ENCODE data around the gene PCDH9.
"Not testable (repeated sequence)": the region's sequence is repeated elsewhere in the genome, so short reads cannot be mapped to it uniquely, and the experiment has no call there.

The PCDH9 gene

DNA sequence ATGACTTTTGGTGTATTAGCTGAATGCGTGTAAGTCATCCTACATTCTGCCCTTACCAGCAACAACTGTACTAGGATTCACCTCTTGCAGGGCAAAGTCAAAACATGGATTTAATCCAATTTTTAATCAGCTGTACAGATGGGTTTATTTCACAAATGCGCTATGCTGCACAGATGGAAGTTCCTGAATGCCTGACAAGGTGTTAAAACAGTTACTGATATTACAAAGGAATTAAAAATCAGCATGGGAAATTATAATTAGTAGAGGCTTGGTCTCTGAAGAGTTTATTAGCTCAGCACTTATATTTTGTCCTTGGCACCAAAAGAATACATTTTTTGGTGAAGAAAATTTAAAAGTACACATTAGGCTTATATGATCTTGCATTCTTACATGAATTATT is 448.9 kb downstream of the PCDH9 start:
- Histone ChIP-seq H3K9me3 (ENCODE audit: control insufficient read depth in 1 of 2, low read length in 2 of 2) (no peaks in the 10 kb centered on the region), H3K4me1 (ENCODE audit: control insufficient read depth in 1 of 2, insufficient read depth in 2 of 2, low read length in 2 of 2) (no peaks in the 10 kb centered on the region), H3K9ac (ENCODE audit: low read depth in 1 of 2, low read length in 2 of 2) (no peak overlapping the region), H3K27ac (ENCODE audit: low read depth, low read length) (no peak overlapping the region), H3K27me3 (ENCODE audit: control insufficient read depth in 1 of 2, insufficient read depth in 2 of 2, low read length in 2 of 2) (no peaks in the 10 kb centered on the region), H3K36me3 (ENCODE audit: control insufficient read depth in 1 of 2, insufficient read depth in 2 of 2, low read length in 2 of 2) (no peaks in the 10 kb centered on the region), H3K4me3 (ENCODE audit: low read depth in 1 of 2, low read length in 2 of 2) (no peak overlapping the region)

DNA sequence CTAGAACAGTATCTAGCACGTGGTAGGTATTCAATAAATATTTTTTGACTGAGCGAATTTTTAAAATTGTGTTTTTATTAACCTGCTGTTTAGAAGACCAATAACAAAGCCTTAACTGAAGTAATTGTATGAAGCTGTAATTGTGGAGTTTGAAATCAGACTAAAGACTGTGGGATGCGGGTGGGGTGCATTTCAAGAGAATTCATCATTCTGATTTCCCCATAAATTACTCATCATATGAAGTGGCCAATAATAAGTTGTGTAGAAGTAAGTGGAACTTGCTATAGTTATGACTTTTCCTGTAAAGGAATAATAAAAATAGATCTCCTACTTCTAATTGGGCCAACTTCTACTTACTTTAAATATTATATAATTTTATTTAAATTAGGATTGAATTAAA is 449.3 kb downstream of the PCDH9 start:
- no peaks in the 10 kb centered on the region for H3K36me3 ChIP-seq (ENCODE audit: control insufficient read depth in 1 of 2, insufficient read depth in 2 of 2, low read length in 2 of 2)
- no peak overlapping the region for H3K4me3 ChIP-seq (ENCODE audit: low read depth in 1 of 2, low read length in 2 of 2)
- H3K4me1 ChIP-seq (ENCODE audit: control insufficient read depth in 1 of 2, insufficient read depth in 2 of 2, low read length in 2 of 2) = no peaks in the 10 kb centered on the region
- H3K9me3 ChIP-seq (ENCODE audit: control insufficient read depth in 1 of 2, low read length in 2 of 2) = no peaks in the 10 kb centered on the region
- H3K27ac ChIP-seq (ENCODE audit: low read depth, low read length) = no peak overlapping the region
- no peak overlapping the region for H3K9ac ChIP-seq (ENCODE audit: low read depth in 1 of 2, low read length in 2 of 2)
- no peaks in the 10 kb centered on the region for H3K27me3 ChIP-seq (ENCODE audit: control insufficient read depth in 1 of 2, insufficient read depth in 2 of 2, low read length in 2 of 2)

DNA sequence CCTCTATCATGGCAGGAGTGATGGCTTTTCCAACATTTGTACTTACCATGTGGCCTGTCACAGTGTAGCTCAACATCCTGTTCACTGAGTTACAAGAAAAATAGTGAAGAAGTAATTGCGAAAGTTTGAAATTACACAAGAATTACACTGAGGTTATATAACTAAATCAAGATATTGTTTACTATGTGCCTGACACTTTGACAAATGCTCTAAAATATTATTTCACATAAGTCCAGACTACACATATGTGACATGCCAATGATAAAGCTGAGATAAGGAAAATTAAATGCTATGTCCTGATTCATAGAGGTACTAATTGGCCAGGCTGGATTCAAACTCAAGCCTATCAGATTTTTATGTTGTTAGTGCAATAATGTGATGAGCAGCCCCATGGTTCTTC is 451.7 kb downstream of the PCDH9 start:
- H3K27ac ChIP-seq (ENCODE audit: low read depth, low read length) = no peak overlapping the region

DNA sequence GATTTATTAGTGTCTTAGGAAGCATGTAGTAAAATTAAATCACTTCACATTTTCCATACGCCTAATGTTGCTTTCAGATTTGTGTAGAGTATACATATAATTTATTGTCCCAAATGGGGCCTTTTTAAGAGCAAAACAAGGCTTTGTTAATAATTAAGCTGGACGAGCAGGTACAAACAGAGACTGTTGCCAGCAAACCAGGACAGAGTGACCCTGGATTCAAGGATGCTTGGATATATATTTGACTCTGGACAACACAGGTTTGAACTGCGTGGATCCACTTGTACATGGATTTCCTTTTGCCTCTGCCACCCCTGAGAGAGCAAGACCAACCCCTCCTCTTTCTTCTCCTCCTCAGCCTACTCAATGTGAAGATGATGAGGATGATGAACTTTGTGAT is 454.9 kb downstream of the PCDH9 start:
- Histone ChIP-seq H3K9ac (ENCODE audit: low read depth in 1 of 2, low read length in 2 of 2) (no peak overlapping the region), H3K27ac (ENCODE audit: low read depth, low read length) (no peak overlapping the region), H3K36me3 (ENCODE audit: control insufficient read depth in 1 of 2, insufficient read depth in 2 of 2, low read length in 2 of 2) (no peaks in the 10 kb centered on the region), H3K27me3 (ENCODE audit: control insufficient read depth in 1 of 2, insufficient read depth in 2 of 2, low read length in 2 of 2) (no peaks in the 10 kb centered on the region), H3K4me3 (ENCODE audit: low read depth in 1 of 2, low read length in 2 of 2) (no peak overlapping the region), H3K4me1 (ENCODE audit: control insufficient read depth in 1 of 2, insufficient read depth in 2 of 2, low read length in 2 of 2) (no peaks in the 10 kb centered on the region), H3K9me3 (ENCODE audit: control insufficient read depth in 1 of 2, low read length in 2 of 2) (no peaks in the 10 kb centered on the region)

More for the DNA sequence above, 451.7 kb downstream of the PCDH9 start:
- no peaks in the 10 kb centered on the region for H3K4me1 ChIP-seq (ENCODE audit: control insufficient read depth in 1 of 2, insufficient read depth in 2 of 2, low read length in 2 of 2)
- no peaks in the 10 kb centered on the region for H3K36me3 ChIP-seq (ENCODE audit: control insufficient read depth in 1 of 2, insufficient read depth in 2 of 2, low read length in 2 of 2)
- H3K9me3 ChIP-seq (ENCODE audit: control insufficient read depth in 1 of 2, low read length in 2 of 2) = no peaks in the 10 kb centered on the region
- H3K9ac ChIP-seq (ENCODE audit: low read depth in 1 of 2, low read length in 2 of 2) = no peak overlapping the region
- no peak overlapping the region for H3K4me3 ChIP-seq (ENCODE audit: low read depth in 1 of 2, low read length in 2 of 2)
- no peaks in the 10 kb centered on the region for H3K27me3 ChIP-seq (ENCODE audit: control insufficient read depth in 1 of 2, insufficient read depth in 2 of 2, low read length in 2 of 2)

DNA sequence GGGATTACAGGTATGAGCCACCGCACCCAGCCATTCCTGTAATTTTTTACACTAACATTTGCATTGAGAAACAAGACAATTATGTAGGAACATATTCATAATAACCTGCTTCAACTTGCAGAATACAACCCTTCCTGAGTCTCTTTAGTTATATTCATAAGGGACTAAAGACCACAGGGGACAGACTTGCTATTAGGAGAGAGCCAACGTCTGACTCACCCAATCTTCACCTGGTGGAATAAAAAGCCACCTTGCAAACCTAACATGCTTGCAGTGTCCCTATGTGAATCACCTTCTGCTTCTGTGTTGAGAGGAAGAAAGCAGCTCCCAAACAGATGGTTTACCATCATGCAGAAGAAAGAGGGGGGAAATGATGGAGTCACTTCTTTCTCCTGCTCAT is 456.1 kb downstream of the PCDH9 start:
- Histone ChIP-seq H3K4me1 (ENCODE audit: control insufficient read depth in 1 of 2, insufficient read depth in 2 of 2, low read length in 2 of 2) (no peaks in the 10 kb centered on the region), H3K9me3 (ENCODE audit: control insufficient read depth in 1 of 2, low read length in 2 of 2) (peaks cover 0 to 3% of the 10 kb centered on the region in 2 donors), H3K36me3 (ENCODE audit: control insufficient read depth in 1 of 2, insufficient read depth in 2 of 2, low read length in 2 of 2) (no peaks in the 10 kb centered on the region), H3K27me3 (ENCODE audit: control insufficient read depth in 1 of 2, insufficient read depth in 2 of 2, low read length in 2 of 2) (no peaks in the 10 kb centered on the region), H3K27ac (ENCODE audit: low read depth, low read length) (no peak overlapping the region), H3K9ac (ENCODE audit: low read depth in 1 of 2, low read length in 2 of 2) (no peak overlapping the region), H3K4me3 (ENCODE audit: low read depth in 1 of 2, low read length in 2 of 2) (no peak overlapping the region)

DNA sequence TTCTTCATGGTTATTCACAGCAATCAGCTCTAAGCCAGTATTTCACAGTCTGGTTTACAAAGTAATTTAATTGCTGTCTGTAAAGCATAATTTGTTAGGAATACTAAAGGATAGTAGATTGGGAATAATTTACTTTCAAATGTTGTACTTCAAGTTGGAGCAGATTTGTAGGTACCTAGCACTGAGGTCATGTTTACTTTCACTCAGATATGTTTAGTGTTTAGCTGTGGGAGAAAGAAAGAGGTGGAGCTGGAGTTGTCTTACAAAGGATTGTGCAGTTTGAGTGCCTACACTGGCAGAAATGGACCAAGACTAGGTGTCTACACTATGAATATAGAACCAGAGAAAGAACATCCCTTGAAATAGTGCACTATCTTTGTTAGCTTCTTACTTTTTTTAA is 464.6 kb downstream of the PCDH9 start:
- Histone ChIP-seq H3K9me3 (ENCODE audit: control insufficient read depth in 1 of 2, low read length in 2 of 2) (peaks cover 0 to 12% of the 10 kb centered on the region in 2 donors), H3K9ac (ENCODE audit: low read depth in 1 of 2, low read length in 2 of 2) (no peak overlapping the region), H3K27me3 (ENCODE audit: control insufficient read depth in 1 of 2, insufficient read depth in 2 of 2, low read length in 2 of 2) (no peaks in the 10 kb centered on the region), H3K4me3 (ENCODE audit: low read depth in 1 of 2, low read length in 2 of 2) (no peak overlapping the region), H3K27ac (ENCODE audit: low read depth, low read length) (no peak overlapping the region), H3K4me1 (ENCODE audit: control insufficient read depth in 1 of 2, insufficient read depth in 2 of 2, low read length in 2 of 2) (no peaks in the 10 kb centered on the region), H3K36me3 (ENCODE audit: control insufficient read depth in 1 of 2, insufficient read depth in 2 of 2, low read length in 2 of 2) (no peaks in the 10 kb centered on the region)

DNA sequence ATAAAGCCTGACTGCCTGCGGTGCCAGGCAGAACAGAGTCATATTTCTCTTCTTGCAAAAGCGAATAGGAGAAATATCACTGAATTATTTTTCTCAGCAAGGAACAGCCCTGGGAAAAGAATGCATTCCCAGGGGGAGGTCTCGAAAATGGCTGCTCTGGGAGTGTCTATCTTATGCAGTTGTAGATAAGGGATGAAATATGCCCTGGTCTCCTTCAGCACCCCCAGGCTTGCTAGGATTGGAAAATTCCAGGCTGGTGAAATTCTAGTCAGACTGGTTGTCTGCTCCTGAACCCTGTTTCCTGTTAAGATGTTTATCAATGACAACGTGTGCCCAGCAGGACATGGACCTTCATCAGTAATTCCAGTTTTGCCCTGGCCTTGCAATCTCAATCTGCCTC is 469.5 kb downstream of the PCDH9 start:
- peaks cover 0 to 12% of the 10 kb centered on the region in 2 donors for H3K9me3 ChIP-seq (ENCODE audit: control insufficient read depth in 1 of 2, low read length in 2 of 2)
- not testable (repeated sequence) for H3K27ac ChIP-seq (ENCODE audit: low read depth, low read length); H3K27me3 ChIP-seq (ENCODE audit: control insufficient read depth in 1 of 2, insufficient read depth in 2 of 2, low read length in 2 of 2); H3K36me3 ChIP-seq (ENCODE audit: control insufficient read depth in 1 of 2, insufficient read depth in 2 of 2, low read length in 2 of 2); H3K4me1 ChIP-seq (ENCODE audit: control insufficient read depth in 1 of 2, insufficient read depth in 2 of 2, low read length in 2 of 2); H3K4me3 ChIP-seq (ENCODE audit: low read depth in 1 of 2, low read length in 2 of 2); H3K9ac ChIP-seq (ENCODE audit: low read depth in 1 of 2, low read length in 2 of 2)

DNA sequence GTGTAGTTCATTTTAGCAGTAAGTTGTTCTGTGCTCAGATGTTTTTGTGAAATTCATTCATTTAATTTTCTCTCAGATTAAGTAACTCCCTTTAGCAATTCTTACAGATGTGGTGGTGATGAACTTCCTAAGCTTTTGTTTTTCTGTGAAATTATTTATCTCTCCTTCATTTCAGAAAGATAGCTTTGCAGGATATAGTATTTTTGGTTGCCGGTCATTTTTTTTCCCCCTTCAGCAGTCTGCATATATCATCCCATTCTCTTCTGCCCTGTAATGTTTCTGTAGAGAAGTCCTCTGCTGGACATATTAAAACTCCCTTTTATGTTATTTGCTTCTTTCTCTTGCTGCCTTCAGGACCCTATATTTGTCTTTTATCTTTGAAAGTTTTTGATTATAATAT is 470.2 kb downstream of the PCDH9 start:
- Histone ChIP-seq H3K27ac (ENCODE audit: low read depth, low read length) (no peak overlapping the region), H3K9ac (ENCODE audit: low read depth in 1 of 2, low read length in 2 of 2) (no peak overlapping the region), H3K9me3 (ENCODE audit: control insufficient read depth in 1 of 2, low read length in 2 of 2) (peaks cover 0 to 12% of the 10 kb centered on the region in 2 donors), H3K36me3 (ENCODE audit: control insufficient read depth in 1 of 2, insufficient read depth in 2 of 2, low read length in 2 of 2) (no peaks in the 10 kb centered on the region), H3K27me3 (ENCODE audit: control insufficient read depth in 1 of 2, insufficient read depth in 2 of 2, low read length in 2 of 2) (no peaks in the 10 kb centered on the region), H3K4me3 (ENCODE audit: low read depth in 1 of 2, low read length in 2 of 2) (no peak overlapping the region), H3K4me1 (ENCODE audit: control insufficient read depth in 1 of 2, insufficient read depth in 2 of 2, low read length in 2 of 2) (no peaks in the 10 kb centered on the region)

DNA sequence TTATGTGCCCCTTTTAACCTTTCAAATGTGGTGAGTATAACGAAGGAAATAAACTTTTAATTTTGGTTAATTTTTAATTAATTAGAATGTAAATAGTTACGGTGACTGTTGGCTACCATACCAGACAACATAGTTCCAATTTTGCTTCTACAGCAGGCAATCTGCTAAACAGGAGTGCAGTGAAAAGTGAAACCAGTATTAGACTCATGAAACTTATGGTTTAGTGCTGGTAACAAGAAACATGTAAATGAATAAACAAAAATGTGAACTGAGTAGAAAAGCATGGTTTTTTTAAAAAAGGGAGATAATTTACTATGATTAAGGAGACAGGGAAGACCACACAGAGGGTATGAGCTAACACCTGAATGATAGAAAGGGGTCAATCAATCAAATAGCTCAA is 478.4 kb downstream of the PCDH9 start:
- H3K9me3 ChIP-seq (ENCODE audit: control insufficient read depth in 1 of 2, low read length in 2 of 2) = no peaks in the 10 kb centered on the region
- no peak overlapping the region for H3K27ac ChIP-seq (ENCODE audit: low read depth, low read length)
- H3K4me1 ChIP-seq (ENCODE audit: control insufficient read depth in 1 of 2, insufficient read depth in 2 of 2, low read length in 2 of 2) = no peaks in the 10 kb centered on the region
- H3K4me3 ChIP-seq (ENCODE audit: low read depth in 1 of 2, low read length in 2 of 2) = no peak overlapping the region
- no peaks in the 10 kb centered on the region for H3K36me3 ChIP-seq (ENCODE audit: control insufficient read depth in 1 of 2, insufficient read depth in 2 of 2, low read length in 2 of 2)
- no peaks in the 10 kb centered on the region for H3K27me3 ChIP-seq (ENCODE audit: control insufficient read depth in 1 of 2, insufficient read depth in 2 of 2, low read length in 2 of 2)
- H3K9ac ChIP-seq (ENCODE audit: low read depth in 1 of 2, low read length in 2 of 2) = no peak overlapping the region

DNA sequence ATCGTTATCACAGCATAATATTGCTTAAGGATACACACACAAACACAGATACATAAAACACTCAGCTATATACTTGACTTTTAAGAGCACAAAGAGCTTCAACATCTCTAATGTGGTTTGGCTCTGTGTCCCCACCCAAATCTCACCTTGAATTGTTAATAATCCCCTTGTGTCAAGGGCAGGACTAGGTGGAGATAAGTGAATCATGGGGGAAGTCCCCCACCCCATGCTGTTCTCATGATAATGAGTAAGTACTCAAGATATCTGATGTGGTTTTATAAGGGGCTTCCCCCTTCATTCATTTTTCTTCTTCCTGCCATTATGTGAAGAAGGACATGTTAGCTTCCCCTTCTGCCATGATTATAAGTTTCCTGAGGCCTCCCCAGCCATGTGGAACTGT is 481.4 kb downstream of the PCDH9 start:
- no peaks in the 10 kb centered on the region for H3K9me3 ChIP-seq (ENCODE audit: control insufficient read depth in 1 of 2, low read length in 2 of 2)
- H3K27ac ChIP-seq (ENCODE audit: low read depth, low read length) = no peak overlapping the region
- H3K27me3 ChIP-seq (ENCODE audit: control insufficient read depth in 1 of 2, insufficient read depth in 2 of 2, low read length in 2 of 2) = no peaks in the 10 kb centered on the region
- no peak overlapping the region for H3K4me3 ChIP-seq (ENCODE audit: low read depth in 1 of 2, low read length in 2 of 2)
- H3K4me1 ChIP-seq (ENCODE audit: control insufficient read depth in 1 of 2, insufficient read depth in 2 of 2, low read length in 2 of 2) = no peaks in the 10 kb centered on the region
- no peak overlapping the region for H3K9ac ChIP-seq (ENCODE audit: low read depth in 1 of 2, low read length in 2 of 2)
- no peaks in the 10 kb centered on the region for H3K36me3 ChIP-seq (ENCODE audit: control insufficient read depth in 1 of 2, insufficient read depth in 2 of 2, low read length in 2 of 2)

DNA sequence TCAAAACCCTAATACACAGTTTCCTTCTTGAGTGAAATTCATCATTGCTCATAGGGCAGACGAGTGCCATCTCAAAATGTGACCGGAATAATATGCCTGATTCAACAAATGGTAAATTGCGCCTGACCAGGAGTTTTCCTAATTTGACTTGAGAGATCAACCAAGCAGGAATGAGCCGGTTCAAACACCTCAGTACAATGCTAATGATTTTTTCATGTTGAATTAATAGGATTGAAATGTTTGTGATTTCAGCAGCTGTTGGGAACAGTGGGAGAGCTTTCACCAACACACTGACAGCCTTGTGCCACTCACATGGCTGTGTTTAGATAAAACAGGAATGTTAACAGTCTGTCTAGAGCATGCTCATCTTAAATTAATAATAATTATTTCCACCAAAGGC is 484.8 kb downstream of the PCDH9 start:
- no peak overlapping the region for H3K4me3 ChIP-seq (ENCODE audit: low read depth in 1 of 2, low read length in 2 of 2)
- no peaks in the 10 kb centered on the region for H3K36me3 ChIP-seq (ENCODE audit: control insufficient read depth in 1 of 2, insufficient read depth in 2 of 2, low read length in 2 of 2)
- H3K9me3 ChIP-seq (ENCODE audit: control insufficient read depth in 1 of 2, low read length in 2 of 2) = no peaks in the 10 kb centered on the region
- H3K9ac ChIP-seq (ENCODE audit: low read depth in 1 of 2, low read length in 2 of 2) = no peak overlapping the region
- no peaks in the 10 kb centered on the region for H3K4me1 ChIP-seq (ENCODE audit: control insufficient read depth in 1 of 2, insufficient read depth in 2 of 2, low read length in 2 of 2)
- H3K27ac ChIP-seq (ENCODE audit: low read depth, low read length) = no peak overlapping the region
- no peaks in the 10 kb centered on the region for H3K27me3 ChIP-seq (ENCODE audit: control insufficient read depth in 1 of 2, insufficient read depth in 2 of 2, low read length in 2 of 2)
